ENCODE results near the gene BRF1.

BRF1 gene

DNA sequence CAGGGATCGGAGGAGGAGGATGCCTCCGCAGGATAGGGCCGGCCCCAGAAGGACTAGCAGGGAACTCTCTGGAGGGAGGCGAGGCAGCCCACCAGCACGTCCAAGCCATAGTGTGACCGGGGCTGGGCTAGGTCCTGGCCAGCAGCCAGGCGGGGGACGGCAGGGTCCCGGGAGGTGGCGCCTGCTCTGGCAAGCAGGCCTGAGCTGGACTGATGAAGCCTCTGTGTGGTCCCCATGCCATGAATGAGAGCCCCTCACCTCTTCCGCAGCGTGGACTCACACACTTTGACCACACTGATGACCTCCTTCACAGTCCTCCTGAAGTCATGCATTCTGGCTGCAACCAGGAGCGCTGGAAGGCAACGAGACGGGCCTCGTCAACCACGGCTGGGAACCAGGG lies 72.2 kb downstream of the BRF1 start:
- no peak for DNase-seq (ENCODE audit: low spot score)

DNA sequence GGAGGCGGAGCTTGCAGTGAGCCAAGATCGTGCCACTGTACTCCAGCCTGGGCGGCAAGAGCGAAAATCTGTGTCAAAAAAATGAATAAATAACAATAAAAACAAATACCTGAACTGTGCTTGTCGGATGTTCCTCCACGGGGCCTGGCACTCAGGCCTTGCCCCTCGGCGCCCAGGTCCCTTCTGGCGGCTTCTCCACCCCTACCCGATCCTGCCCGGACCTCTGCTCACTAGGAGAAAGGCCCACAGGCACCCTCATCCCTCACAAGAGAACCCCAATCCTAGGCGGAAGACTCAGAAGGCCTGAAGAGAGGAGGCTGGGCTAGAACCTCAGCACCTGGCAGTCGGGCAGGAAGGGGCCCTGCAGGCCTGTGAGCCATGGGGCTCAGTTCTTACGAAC lies 73.5 kb downstream of the BRF1 start:
- DNase-seq (ENCODE audit: low spot score): no peak

DNA sequence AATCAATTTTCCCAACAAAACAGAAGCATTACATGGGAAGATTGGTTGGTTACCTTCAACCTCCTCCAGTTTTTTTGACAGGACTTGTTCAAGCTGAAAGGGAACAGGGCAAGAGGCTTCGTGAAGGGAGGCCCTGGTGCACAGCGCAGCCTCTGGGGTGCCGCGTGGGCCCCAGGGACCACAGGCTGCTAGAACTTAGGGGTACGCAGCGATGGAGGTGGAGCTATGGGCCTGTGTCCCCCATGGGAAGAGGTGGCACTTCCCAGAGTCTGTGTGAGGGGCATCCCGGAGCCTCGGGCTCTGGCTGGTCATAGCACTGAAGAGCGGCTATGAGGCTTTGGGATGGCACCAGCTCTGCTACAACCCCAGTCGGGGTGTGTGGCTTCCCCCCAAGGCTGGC lies 74.6 kb downstream of the BRF1 start:
- DNase-seq (ENCODE audit: low spot score): no peak

DNA sequence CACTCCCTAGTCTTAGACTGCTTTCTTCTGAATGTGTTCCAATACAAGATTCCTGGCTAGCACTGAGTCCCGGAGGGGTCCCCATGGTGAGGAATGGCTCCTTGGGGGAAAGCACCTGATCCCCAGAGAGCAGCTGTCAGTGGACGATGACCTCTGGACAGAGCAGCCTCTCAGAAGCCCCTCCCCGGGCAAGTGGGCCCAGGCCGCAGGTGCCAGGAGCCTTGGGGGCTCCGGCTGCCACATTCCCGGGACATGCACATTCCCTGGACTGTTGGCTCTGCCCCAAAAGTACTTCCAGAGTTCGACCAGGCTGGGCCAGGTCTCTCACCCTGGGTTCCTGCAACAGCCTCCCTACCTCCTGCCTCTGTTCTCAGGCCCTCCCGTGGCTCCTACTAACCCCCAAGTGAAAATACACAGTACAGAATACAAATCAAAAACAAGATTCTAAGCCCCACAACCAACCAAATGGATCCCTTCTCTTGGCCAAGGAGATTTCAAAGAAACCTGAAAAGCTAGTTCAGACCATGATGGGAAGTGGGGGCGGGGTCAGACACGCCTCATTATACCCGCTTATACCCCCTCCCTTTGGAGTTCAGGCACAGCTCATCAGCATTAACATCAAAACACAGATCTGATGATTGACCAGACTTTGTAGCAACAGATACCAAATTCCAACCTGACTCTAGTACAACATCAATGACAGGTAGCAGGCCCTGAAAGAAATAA lies 75.8 kb downstream of the BRF1 start:
- no peak for DNase-seq (ENCODE audit: low spot score)

DNA sequence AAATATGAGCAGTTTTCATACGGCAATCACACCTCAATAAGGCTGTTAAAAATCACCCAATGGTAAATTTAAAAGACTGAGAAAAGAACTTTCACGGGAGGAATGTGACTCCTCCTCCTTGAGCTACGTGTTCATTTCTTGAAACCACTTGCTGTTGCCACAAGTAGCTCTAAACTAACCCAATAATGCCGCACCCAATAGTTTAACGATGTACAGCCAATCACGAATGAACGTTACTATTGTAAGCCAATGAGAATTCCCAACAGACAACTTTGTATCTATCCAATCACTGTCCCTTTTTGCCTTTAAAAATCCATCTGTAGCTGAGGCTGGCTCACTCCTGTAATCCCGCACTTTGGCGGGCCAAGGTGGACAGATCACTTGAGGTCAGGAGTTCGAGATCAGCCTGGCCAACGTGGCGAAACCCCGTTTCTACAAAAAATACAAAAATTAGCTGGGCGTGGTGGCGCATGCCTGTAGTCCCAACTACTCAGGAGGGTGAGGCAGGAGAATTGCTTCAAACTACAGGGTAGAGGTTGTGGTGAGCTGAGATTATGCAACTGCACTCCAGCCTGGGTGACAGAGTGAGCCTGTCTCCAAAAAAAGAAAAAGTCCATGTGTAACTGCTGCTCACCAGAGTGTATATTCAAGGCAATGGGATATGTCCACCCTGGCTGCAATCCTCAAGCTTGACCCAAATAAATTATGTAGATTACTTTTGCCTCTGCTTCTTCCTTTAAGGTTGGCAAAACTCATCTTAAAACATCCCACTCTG lies 76.8 kb downstream of the BRF1 start:
- no peak for DNase-seq (ENCODE audit: low spot score)

DNA sequence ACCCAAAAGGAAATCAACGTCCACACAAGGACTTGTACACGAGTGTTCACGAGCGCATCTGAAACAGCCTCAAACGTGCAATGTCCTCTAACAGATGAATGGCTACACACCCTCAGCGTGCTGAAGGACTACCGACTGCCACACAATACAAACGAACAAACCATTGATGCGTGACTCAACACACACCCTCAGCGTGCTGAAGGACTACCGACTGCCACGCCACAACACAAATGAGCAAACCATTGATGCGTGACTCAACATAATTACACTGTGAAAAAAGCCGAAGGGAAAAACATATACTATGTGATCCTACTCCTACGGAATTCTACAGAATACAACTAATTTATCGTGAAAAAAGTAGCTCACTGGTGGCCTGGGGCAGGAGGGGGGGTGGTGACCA lies 77.5 kb downstream of the BRF1 start:
- no peak for DNase-seq (ENCODE audit: low spot score)

DNA sequence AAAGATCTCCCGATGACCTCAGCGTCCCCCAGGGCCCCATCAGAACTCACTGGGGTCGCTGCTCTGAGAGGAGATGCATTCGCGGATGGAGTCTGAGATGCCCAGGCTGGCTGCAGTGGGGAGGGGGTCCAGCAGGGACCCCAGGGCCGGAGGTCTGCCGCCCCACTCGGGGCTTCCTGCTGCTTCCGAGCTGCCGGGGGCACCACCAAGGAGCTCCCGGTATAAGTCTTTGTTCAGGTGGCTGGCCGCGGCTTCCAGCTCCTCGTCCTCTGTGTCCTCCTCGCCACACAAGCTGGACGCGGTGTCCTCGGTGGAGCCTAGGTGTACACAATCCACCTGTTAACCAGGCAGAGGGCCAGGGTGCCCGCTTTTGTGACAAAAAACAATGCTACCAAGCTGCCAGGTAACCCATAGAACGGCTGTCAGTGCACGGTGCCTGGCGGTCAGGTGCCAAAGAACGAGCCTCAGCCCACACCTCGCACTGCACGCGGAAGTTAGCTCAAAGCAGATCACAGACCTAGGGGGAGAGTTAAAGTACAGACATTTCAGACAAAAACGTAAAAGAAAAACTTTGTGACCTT lies 79.1 kb downstream of the BRF1 start:
- no peak for DNase-seq (ENCODE audit: low spot score)

DNA sequence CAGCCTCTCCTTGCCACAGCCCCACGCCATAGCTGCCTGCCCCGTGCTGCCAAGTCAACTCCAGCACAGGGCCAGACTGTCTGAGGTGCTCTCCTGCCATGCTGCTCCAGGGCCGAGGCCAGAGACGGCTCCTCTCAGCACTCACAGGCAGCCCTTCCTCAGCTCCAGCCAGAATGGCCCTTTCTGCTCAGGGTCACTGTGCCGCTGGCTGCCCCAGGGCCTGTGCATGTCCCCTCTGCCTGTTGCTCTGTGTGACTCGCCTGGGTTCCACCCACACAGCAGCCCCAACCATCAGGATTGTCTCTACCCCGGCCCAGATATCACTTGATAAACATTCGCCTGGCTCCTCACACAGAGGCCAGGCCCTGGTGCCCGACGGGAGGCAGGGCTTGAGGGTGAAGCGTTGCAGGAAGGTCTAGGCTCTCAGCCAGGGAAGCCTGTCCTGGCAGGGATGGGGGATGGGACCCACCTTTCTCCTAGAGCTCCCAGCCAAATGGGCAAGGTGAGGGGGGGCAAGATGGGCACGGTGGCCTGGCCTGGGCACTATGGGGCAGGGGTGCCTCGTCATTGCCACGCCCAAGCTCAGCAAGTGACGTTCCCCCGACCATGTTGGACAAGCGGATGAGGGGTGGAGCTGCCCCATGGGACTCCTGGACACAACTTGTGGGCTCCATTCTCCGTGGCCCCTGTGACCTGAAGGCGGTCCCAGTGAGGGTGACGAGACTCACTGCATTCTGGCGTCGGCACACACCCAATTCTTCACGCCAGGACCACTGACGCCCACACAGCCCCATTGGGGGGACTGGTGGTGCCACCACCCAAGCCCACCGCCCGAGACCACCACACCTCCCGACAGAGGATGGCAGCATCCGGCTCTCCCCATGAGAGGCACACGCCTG lies 79.9 kb downstream of the BRF1 start:
- DNase-seq (ENCODE audit: low spot score): no peak

DNA sequence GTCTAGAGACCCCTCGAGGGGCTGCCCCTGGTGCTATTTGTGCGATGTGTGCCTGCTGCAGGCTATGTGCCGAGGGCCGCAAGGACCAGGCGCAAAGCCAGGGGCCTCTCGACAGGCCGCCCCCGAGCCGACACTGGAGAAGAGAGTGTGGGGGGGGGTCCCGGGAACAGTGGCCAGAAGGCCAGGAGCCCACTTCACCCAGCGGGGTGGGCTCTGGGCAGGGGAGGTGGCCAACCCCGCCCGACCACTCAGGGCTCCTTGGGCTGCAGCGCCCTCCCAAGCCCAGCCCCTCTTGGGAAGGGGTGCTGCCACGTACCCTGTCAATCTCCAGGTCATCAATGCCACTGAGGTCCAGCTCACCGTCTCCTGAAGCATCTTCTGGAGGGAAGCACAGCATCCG lies 81.0 kb downstream of the BRF1 start:
- DNase-seq (ENCODE audit: low spot score): no peak

DNA sequence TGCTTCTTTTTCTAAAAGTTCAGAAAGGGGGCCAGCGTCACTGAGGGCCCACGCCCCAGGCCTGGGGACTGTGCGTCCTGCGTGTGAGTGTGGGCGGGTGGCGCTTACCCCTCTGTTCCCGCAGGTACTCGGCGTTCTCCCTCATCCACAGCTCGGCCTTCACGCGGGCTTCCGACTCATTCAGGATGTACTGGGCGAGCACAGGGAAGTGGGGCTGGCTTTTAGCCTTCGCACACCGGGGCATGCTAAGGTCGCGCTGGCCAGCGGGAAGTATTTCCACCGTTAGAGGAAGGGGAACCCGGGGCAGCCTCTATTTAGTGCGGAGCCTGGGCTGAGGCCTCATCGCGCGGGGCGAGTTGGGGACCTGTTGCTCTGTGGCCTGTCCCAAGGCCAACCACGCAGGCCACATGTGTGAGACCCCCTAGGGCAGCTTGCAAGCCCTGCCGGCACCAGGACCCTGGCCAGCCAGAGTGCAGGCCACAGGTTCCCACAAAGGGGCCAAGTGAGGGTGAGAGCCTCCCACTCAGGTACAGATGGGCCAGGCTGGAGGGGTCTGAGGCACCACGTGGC lies 81.7 kb downstream of the BRF1 start:
- DNase-seq (ENCODE audit: low spot score): no peak

DNA sequence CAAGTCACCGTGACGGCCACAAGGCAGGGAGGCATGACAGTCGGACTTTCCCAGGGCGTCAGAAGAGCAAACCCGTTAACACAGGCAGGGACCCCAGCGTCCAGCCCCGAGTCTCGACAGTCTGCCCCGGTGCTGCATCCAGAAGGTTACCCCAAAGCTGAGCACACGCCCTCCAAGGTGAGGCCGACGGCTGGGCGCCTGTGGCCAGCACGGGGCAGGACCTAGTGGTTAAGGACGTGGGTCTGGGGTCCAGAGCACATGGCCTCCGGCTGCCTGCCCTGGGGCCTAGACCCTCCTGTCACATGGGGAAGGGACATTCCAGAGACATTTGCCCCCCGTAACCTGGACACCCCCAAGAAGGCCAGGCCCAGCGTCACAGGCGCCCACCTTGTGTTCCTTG lies 82.2 kb downstream of the BRF1 start:
- no peak for DNase-seq (ENCODE audit: low spot score)

DNA sequence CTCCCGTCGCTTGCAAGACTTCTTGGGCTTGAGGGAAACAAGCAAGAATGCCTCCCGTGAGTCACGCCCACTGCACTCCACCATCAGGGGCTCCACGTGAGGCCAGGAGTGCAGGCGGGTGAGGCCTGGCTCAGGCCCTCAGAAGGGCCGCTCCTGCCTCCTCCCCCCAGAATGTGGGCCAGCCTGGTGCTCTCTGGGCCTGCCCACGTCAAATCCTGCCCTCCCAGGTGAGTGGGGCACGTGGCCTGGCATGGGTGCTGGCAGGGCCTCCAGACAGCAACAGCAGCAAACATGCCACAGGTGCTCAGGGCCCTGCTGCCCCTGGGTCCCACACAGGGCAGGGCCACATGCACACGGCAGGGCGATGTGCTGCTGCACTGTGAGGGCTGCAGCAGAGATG lies 83.0 kb downstream of the BRF1 start:
- DNase-seq (ENCODE audit: low spot score): no peak

DNA sequence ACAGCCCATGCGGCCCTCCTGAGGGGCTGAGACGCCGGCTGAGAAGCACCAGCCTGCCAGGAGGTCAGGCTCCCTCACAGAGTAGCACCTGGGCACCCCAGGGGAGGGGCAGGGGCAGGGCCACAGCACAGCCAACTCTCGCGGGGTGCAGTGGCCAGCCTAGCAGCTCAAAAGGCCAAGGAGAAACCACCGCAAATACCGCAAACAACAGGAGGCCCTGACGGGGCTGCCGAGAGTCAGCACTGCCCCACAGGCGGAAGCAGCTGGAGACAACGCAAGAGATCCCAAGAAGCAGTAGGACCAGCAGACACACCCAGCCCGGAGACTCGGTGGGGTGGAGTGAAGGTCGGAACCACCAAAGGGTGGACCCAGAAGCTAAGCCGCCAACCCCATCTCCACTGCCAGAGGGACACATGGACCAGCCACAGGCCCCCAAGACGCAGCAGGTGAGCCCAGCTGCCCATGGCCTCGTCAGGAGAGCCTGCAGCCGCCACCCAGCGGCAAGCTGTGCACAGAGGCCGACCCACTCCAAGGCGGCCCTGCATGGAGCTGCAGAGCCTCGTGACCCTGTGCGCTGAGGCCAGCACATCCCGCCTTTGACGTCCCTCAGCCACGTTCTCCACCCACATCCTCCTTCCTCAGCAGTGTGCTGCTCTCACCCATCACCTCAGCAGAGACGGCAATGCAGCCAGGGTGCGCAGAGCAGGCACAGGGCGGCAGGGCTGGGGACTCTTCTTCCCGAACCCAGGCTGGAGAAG lies 84.1 kb downstream of the BRF1 start:
- no peak for DNase-seq (ENCODE audit: low spot score)

DNA sequence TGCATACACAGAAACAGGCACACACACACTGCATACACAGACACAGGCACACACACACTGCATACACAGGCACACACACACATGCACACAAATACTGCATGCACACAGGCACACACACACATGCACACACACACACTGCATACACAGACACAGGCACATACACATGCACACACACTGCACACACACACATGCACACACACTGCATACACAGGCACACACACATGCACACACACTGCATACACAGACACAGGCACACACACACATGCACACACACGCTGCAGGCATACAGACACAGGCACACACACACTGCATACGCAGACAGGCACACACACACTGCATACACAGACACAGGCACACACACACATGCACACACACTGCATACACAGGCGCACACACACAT lies 85.2 kb downstream of the BRF1 start:
- no peak for DNase-seq (ENCODE audit: low spot score)

DNA sequence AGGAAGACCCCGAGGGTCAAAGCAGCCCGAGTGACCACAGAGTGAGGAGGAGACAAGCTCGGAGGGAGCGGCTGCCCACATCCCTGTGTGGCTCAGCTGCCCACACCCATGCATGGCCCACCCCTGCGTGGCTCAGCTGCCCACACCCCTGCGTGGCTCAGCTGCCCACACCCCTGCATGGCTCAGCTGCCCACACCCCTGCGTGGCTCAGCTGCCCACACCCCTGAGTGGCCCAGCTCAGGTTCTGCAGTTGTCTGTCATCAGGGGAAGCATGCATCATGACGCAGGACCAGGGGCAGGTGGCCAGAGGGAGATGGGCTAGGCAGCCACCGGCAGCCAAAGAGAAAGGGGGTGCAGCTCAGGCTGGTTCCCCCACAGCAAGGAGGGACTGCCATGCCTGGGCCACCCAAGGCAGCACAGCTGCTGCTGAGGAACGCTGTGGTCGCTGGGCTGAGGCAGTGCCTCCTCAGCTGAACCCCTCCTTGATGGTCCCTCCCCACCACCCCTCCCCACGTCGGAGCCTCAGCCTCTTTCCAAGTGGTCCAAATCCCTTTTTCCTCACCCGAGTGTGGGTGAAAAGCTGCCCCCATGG lies 86.4 kb downstream of the BRF1 start:
- DNase-seq (ENCODE audit: low spot score): no peak

DNA sequence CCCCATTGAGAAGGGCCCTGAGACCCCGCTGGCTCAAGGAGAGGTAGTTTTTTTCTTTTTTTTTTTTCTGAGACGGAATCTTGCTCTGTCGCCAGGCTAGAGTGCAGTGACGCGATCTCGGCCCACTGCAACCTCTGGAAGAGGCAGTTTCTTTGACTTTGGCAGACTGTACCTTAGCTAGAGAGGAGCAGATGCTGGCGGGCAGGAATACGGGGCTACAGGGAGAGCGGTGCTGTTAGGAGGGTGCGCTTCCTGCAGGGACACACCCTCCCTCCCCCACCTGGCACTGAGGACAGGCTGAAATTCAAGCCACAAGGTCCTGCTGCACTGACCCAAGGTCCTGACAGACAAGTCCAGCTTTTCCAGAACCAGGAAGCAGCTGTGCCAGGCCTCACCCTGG lies 87.4 kb downstream of the BRF1 start:
- DNase-seq (ENCODE audit: low spot score): no peak

DNA sequence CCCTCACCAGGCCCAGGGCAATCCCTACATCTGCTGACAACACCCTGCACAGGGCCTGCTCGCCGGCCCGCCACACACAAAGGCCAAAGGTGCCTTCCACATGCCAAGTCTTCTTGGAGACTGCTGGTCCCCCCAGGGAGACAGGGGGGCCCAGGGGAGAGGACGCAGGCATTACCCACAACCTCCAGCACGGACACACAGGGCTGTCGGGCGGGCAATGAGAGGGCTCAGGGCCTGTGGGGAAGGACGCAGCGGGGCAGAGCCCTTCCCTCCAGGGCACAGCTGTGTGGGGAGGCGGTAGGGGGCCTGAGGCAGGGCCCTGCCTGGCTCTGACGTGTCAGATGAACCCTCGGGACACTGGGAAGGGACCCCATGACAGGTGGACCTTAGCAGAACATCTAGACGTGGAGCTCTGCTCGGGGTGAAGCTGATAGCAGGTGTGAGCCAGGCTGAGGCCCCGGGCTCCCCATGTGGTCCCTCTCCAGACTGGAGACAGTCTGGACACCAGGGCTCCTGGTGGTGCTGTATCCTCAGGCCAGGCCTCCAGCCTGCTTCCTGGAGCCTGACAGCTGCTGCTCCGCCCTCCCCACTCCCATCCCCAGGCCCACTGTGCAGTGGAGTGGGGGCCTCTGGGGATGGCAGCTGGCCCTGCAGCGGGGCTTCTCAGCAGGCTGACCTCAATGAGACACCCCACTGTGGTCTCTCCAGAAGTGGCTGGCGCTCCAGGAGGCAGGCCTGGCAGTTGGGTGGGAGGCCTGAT lies 88.1 kb downstream of the BRF1 start:
- no peak for DNase-seq (ENCODE audit: low spot score)

DNA sequence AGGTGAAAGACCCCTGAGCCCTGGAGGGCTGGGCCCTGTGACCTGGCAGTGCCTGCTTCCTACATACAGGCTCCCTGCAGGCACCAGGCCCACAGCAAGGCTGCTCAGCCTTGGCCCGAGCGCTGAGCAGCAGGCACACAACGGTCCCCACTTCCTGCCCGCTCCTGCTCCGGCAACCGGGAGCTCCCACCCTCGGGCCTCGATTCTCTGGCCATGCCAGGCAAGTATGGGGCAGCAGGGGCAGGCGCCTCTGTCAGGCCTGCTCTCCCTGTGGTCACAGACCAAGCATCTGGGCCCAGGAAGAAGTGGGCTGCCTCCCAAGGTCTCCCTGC lies 89.1 kb downstream of the BRF1 start:
- no peak for DNase-seq (ENCODE audit: low spot score)

DNA sequence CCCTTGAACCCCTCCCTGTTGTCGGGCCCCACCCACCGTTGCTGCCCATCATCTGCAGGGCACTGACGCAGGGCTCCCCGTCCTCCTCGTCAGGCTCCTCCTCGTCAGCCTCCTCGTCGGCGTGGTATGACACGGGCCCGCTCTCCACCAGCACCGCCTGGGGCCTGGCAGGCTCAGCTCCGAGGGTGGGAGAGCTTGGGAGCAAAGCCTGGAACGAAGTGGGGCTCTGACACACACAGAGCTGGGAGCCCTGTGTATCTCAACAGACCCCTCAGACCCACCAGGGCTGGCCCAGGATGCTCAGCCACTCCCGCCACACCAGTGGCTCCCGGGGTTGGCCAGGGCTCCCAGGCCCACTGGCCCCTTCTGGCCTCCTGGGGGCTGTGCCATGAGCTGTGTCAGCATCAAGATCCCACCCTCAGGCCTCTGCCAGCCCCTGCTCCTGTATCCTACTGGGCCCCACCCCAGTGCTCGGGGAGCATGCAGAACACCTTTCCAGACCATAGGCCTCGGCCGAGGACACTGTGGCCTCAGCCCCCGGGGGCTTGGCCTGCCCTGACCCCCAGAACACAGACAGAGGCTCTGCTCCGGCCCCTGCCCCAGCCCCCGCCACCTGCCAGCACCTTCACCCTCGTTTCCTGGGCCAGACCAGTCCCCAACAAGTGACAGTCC lies 89.6 kb downstream of the BRF1 start:
- DNase-seq (ENCODE audit: low spot score): no peak

Data from CD4-positive, alpha-beta T cell treated with Interleukin-6 at 100 ng/mL for 8 hours (primary cell).